Measurements from ENCODE around the gene PAGE2.

- TF ChIP-seq CTCF (conservative IDR thresholded peaks at IDR 0.05 in 1 of 2, IDR thresholded peaks at IDR 0.05 in 1 of 2; ENCODE audit: extremely low read depth in 1 of 2, insufficient read depth in 1 of 2, low read depth in 1 of 2, low read length in 2 of 2) (no peak), EZH2 (IDR thresholded peaks at IDR 0.05; ENCODE audit: borderline replicate concordance, low read length) (no peak)
Measured at GRCh38 chrX:55041514-55041913, 47.3 kb upstream of the PAGE2 start.

All from mammary epithelial cell (primary cell).